ENCODE results near the gene HDC.

DNA sequence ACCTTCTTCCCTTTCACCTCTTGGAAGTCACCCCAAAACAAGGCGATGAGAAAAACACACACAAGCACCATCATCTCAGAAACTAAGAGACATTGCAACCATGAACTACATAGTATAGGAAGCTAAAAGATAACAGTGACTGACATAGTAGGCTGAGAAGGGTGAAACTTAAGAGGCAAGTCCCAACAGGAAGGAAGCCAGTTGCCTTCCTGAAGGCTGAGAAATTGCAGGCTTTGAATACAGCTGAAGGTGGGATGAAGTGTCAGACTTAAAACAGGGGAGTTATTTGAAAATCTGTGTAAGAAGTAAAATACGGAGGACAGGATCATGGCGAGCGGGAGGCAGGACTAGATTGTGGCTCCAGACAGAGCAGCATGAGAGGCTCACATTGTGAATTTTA, 55.7 kb downstream of the HDC start:
- TF ChIP-seq GATA2 (IDR thresholded peaks at IDR 0.05; ENCODE audit: low read depth, low read length) = no peak
- TF ChIP-seq GATA3 (IDR thresholded peaks at IDR 0.05; ENCODE audit: low read depth, low read length) = no peak
